Epithelial cell of prostate (primary cell): Measurements from ENCODE around the gene MBP.
"Not testable (repeated sequence)": the region's sequence is repeated elsewhere in the genome, so short reads cannot be mapped to it uniquely, and the experiment has no call there.

Experiments used
- DNase-seq: peaks from one replicate; pipeline ENCODE4 v3.0.0-alpha.2; 2011; ENCODE audit warnings: low read depth, low spot score
- H3K27ac ChIP-seq: fragments of 450-650 bp; 2 replicates; pipeline ENCODE4 v1.5.1; 2017; ENCODE audit warnings: mild to moderate bottlenecking

MBP gene

GRCh38 chr18:77038182-77038858 is 94.3 kb downstream of the MBP start:
- DNase-seq, result no peak

GRCh38 chr18:77037567-77037966 is 95.0 kb downstream of the MBP start:
- DNase-seq, result no peak
- no peak overlapping the region for H3K27ac ChIP-seq

More at GRCh38 chr18:77038182-77038858, 94.3 kb downstream of the MBP start:
- no peak overlapping the region for H3K27ac ChIP-seq

DNA sequence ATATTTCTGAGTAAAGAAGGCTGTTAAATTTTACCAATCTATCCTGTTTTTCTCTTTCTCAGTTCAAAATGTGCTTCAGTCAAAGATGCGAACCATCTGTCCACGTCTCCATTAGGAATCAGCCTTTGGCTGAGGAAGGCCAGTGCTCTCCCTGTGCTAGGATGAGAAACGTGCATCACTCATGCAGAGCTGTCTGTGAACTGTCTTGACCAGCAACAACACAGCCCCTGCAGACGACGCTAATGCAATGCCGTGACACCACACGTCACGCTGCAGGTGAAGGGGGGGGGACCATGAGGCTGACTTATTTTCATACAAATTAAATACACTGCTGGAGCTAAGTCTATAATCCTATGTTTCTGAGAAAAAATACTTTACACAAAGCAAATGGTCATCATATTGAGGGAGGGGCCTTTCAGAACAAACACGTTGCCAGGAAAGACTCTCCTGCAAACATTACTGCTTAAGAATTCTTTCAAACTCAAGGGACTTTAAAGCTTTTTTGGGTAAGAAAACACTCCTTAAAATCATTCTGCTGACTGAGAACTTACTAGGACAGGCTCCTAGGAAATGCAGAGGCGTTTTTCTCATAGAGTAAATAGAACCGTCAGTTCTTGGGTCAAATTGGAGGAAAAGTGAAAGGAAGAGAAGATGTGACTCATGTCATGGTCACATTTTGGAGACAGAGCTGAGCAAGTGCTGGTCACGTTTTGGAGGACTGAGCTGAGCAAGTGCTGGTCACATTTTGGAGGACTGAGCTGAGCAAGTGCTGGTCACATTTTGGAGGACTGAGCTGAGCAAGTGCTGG is 97.0 kb downstream of the MBP start:
- no peak overlapping the region for H3K27ac ChIP-seq
- DNase-seq, result no peak

GRCh38 chr18:77033575-77033974 is 99.0 kb downstream of the MBP start:
- H3K27ac ChIP-seq, result no peak overlapping the region
- DNase-seq, result no peak

DNA sequence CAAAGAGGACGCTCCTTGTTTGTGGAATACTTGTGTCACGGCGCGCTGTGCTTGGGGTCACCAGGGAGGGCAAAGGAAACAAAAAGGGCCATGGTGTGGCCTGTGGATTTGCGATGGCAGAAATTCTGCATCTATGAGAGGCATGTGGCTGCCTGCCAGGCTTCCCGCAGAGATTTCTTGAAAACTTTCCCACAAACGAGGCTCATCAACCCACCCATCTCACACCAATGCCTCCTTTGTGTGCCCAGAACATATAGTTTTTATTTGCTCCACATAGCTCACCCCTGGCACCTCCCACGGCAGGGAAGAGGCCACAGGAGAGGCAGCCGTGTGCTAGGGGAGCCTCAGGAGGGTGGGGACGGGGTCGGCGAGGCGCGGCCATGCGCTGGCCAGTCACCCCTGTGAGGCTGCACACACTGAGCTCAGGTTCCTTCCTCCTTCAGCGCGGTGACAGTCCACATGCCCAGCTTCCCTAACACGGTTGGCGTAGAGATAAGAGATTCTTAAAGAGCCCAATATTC is 100.3 kb downstream of the MBP start:
- DNase-seq, result no peak
- H3K27ac ChIP-seq, result no peak overlapping the region

- no peak overlapping the region for H3K27ac ChIP-seq
- DNase-seq, result no peak
Measured at GRCh38 chr18:77031662-77032061, 100.9 kb downstream of the MBP start.

DNA sequence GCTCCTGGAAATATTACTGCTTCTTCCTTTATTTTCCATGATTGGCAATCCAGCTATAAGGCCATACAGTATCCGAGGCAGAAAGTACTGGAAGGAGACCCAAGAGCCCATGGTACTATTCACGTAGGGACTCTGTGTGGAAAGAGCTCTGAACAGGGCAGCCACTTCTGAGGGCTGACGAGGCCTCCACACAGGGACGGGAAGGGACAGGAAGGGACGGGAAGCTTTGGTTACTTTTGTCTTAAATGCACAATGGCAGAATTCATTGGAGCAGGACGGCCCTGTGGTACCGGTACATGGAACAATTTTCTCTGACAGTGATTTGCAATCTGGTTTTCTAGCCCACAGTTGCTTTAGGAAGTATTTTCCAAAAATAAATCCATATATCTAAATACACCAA is 102.4 kb downstream of the MBP start:
- DNase-seq, result no peak
- H3K27ac ChIP-seq, result no peak overlapping the region

DNA sequence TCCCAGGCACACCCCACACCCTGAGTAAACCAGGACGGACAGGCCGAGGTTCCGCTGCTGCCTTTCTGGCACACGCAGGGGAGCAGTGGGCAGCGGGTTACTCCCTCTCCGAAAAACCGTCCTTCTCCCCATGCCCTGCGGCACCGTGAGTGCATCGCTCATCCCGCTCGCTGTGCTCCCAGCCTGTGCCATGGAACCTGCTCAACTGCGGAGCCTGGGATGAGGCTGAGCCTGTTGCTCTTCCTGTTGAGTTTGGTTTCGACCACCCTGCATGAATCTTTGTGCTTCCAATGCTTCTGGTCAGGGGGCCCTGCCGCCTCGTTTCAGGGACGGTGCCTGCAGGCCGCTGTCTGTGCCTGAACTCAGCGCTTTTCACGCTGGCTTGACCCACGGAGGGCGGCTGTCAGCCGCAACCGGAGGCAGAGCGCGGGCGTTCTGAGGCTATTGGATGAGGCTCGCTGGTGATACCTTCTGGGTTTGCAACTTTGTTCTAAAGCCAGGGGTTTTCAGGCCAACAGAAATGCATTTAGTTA is 106.7 kb downstream of the MBP start:
- DNase-seq, result no peak
- H3K27ac ChIP-seq, result no peak overlapping the region

DNA sequence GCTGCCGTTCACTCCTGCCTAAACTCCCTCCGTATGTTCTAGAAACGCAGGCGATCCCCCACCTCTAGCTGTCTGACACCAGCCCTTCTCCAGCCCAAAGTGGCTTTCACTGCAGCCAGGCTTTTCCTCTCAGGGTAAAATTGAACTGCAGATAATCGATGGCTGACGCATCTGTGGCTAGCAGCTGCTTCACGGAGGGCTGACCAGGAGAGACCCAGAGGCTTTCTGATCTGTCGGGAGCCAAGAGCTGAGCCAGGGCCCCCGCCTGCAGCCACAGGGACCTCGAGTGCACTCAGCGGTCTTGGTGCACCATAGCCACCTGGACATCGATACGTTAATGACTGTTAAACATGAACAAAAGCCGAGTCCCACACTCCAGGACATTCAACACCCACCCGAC is 107.5 kb downstream of the MBP start:
- no peak overlapping the region for H3K27ac ChIP-seq
- DNase-seq, result no peak

DNA sequence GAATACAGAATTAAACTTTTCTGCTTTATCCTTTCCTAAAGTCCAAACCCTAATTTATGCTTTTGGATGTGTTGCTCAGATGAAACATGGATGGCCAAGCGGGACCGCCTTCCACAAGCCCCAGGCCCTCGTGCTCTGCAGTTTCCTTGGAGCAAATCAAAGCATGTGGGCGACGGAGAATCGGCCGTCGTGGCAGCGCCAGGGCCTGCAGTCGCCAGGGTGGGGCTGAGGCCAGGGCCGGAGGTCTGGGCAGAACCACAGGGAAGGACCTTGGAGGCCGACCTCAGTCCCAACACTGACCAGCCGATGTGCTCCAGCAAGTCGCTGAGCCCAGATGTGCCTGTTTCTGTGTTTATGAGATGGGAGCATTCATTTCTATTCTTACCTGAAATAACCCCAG is 108.1 kb downstream of the MBP start:
- DNase-seq, result no peak
- H3K27ac ChIP-seq, result no peak overlapping the region

GRCh38 chr18:77023102-77023782 is 109.3 kb downstream of the MBP start:
- no peak overlapping the region for H3K27ac ChIP-seq
- no peak for DNase-seq

GRCh38 chr18:77022556-77022955 is 110.0 kb downstream of the MBP start:
- no peak for DNase-seq
- no peak overlapping the region for H3K27ac ChIP-seq

- no peak overlapping the region for H3K27ac ChIP-seq
- no peak for DNase-seq
Measured at GRCh38 chr18:77022116-77022515, 110.5 kb downstream of the MBP start.

DNA sequence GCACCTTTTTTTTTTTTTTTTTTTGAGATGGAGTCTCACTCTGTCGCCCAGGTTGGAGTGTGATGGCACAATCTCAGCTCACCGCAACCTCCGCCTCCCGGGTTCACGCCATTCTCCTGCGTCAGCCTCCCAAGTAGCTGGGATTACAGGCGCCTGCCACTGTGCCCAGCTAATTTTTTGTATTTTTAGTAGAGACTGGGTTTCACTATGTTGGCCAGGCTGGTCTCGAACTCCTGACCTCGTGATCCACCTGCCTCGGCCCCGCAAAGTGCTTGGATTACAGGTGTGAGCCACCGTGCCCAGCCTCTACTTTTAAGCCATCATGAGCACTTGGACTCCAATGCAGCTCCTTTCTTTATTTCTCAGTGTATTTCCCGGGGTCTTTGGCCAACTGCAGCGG is 111.1 kb downstream of the MBP start:
- not testable (repeated sequence) for H3K27ac ChIP-seq, DNase-seq

- no peak for DNase-seq
- H3K27ac ChIP-seq, result no peak overlapping the region
Measured at GRCh38 chr18:77021075-77021474, 111.5 kb downstream of the MBP start.

DNA sequence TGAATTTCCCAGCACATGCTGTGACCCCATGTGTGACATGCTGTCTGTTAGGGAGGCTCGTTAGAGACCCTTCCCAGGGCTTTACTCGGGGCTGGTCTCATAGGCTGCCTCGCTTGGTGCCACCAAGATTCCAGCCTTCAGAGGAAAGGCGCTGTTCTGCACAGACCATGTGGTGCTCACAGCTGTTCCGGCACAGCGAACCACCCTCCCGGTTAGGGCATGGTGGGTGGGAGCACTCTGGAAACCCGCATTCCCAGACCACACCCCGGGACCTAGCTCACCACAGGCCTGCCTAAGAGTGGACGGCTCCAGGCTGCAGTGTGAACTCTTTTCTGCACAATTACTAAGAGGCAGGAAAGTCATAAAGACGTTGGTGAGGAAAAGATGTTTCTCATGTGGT is 112.0 kb downstream of the MBP start:
- H3K27ac ChIP-seq, result no peak overlapping the region

DNA sequence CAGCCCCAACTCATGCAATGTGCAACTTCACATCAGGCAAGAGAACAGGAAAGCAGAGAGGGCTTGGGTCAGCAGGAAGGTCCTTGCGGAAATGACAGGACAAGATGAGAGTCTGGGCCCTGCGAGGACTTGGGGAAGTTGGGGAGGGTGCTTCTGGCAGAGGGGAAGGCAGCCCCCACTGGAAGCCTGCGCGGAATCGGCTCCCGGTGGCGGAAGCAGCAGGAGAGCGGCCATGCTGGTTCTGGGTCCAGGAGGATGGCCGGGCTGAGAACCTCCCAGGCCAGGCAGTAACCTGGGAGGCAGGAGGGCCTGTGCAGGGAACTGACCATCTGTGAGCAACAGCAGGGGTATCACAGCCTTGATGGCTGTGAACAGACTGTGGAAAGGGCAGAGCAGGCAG is 112.9 kb downstream of the MBP start:
- DNase-seq, result no peak
- H3K27ac ChIP-seq, result no peak overlapping the region

More for the DNA sequence above, 112.0 kb downstream of the MBP start:
- DNase-seq, result no peak

GRCh38 chr18:77018650-77019049 is 113.9 kb downstream of the MBP start:
- H3K27ac ChIP-seq, DNase-seq: not testable (repeated sequence)

GRCh38 chr18:77017355-77017754 is 115.2 kb downstream of the MBP start:
- DNase-seq, result no peak
- no peak overlapping the region for H3K27ac ChIP-seq

DNA sequence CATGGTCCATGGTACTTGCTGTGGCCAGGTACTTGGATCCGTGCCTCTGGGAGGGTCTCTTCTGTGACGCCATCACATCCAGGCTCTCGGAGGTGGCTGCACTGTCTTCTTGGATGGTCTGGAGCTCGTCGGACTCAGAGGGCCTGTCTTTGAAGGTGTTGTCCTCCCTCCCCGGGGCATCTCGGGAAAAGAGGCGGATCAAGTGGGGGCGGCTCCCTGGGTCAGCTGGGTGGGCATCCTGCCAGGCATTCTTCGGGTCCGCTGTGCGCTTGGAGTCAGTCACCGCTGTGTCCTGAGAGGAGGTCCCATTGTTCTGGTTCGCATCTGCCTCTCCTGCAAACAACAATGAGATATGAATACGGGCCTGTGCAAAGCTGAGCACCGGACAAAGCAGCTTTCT is 115.6 kb downstream of the MBP start:
- DNase-seq, result no peak
- no peak overlapping the region for H3K27ac ChIP-seq
